HG03135 (cell line): ENCODE measurements around the gene SEPTIN5.

ENCODE experiments used
- ATAC-seq: cut with Tn5 transposase; IDR thresholded peaks from one replicate; pipeline ENCODE4 v1.9.1; 2021; ENCODE audit warnings: mild to moderate bottlenecking, moderate library complexity; ENCODE audit not compliant: unreplicated experiment

Gene SEPTIN5

GRCh38 chr22:19757985-19758895 is 43.9 kb downstream of the SEPTIN5 start:
- ATAC-seq, result no peak

GRCh38 chr22:19758896-19759426 is 44.7 kb downstream of the SEPTIN5 start:
- ATAC-seq, result no peak

- ATAC-seq, result no peak
Observed at GRCh38 chr22:19759427-19760057, 45.2 kb downstream of the SEPTIN5 start.

- no peak for ATAC-seq
Observed at GRCh38 chr22:19760058-19760950, 46.0 kb downstream of the SEPTIN5 start, which contains the start of gene TBX1. Gene TBX1 (plus strand): TSS chr22:19760778. CDS start chr22:19760844, 66 bp downstream.

- no peak for ATAC-seq
Observed at GRCh38 chr22:19760951-19761724, 46.8 kb downstream of the SEPTIN5 start.

GRCh38 chr22:19761725-19762567 is 47.6 kb downstream of the SEPTIN5 start:
- no peak for ATAC-seq

GRCh38 chr22:19762568-19763457 is 48.5 kb downstream of the SEPTIN5 start:
- no peak for ATAC-seq

- ATAC-seq, result no peak
Observed at GRCh38 chr22:19763458-19764298, 49.4 kb downstream of the SEPTIN5 start.

- ATAC-seq, result no peak
Observed at GRCh38 chr22:19764299-19764593, 49.9 kb downstream of the SEPTIN5 start.

- no peak for ATAC-seq
Observed at GRCh38 chr22:19764636-19765476, 50.6 kb downstream of the SEPTIN5 start.

- ATAC-seq, result no peak
Observed at GRCh38 chr22:19765477-19766239, 51.4 kb downstream of the SEPTIN5 start.

GRCh38 chr22:19766240-19766510 is 51.9 kb downstream of the SEPTIN5 start:
- no peak for ATAC-seq

GRCh38 chr22:19766511-19767426 is 52.5 kb downstream of the SEPTIN5 start:
- no peak for ATAC-seq

- no peak for ATAC-seq
Observed at GRCh38 chr22:19767427-19768341, 53.4 kb downstream of the SEPTIN5 start.
